Stimulated activated memory B cell treated with anti-CD40 and anti-IgM and Interleukin-4, amounts not matched to agents 10 μg/mL and 1 μg/mL and 100 μg/mL, for 72 hours (primary cell): ENCODE results near the gene GUCY1B1.
"Not testable (repeated sequence)": the region's sequence is repeated elsewhere in the genome, so short reads cannot be mapped to it uniquely, and the experiment has no call there.

Experiments
- ATAC-seq: fragments of 150-1000 bp; cut with Tn5 transposase; 2 replicates; pipeline ENCODE4 v1.10.0; 2021
- H3K27ac Mint-ChIP-seq: one replicate; pipeline ENCODE4 v1.8.0; 2022; ENCODE audit warnings: mild to moderate bottlenecking, mixed read lengths
- H3K27me3 Mint-ChIP-seq: one replicate; pipeline ENCODE4 v1.8.0; 2022; ENCODE audit warnings: mixed read lengths
- H3K36me3 Mint-ChIP-seq: one replicate; pipeline ENCODE4 v1.8.0; 2022; ENCODE audit warnings: mixed read lengths
- H3K4me1 Mint-ChIP-seq: one replicate; pipeline ENCODE4 v1.8.0; 2022; ENCODE audit warnings: mixed read lengths
- H3K4me3 Mint-ChIP-seq: one replicate; pipeline ENCODE4 v1.8.0; 2022; ENCODE audit warnings: mild to moderate bottlenecking, moderate library complexity, mixed read lengths
- H3K9me3 Mint-ChIP-seq: one replicate; pipeline ENCODE4 v1.8.0; 2022; ENCODE audit warnings: mixed read lengths

GUCY1B1 gene

GRCh38 chr4:155774033-155774432 is 15.2 kb downstream of the GUCY1B1 start:
- H3K9me3 Mint-ChIP-seq = peaks cover 5% of the 10 kb centered on the region
- H3K36me3 Mint-ChIP-seq = no peaks in the 10 kb centered on the region
- no peaks in the 10 kb centered on the region for H3K27me3 Mint-ChIP-seq
- ATAC-seq = no peak
- no peaks in the 10 kb centered on the region for H3K4me1 Mint-ChIP-seq
- H3K4me3 Mint-ChIP-seq = no peak overlapping the region
- H3K27ac Mint-ChIP-seq = no peak overlapping the region

GRCh38 chr4:155777971-155778735 is 19.3 kb downstream of the GUCY1B1 start:
- Mint-ChIP-seq H3K27me3 (peaks cover 10% of the 10 kb centered on the region), H3K36me3 (no peaks in the 10 kb centered on the region), H3K9me3 (peaks cover 5% of the 10 kb centered on the region), H3K4me1 (no peaks in the 10 kb centered on the region), H3K27ac (no peak overlapping the region), H3K4me3 (no peak overlapping the region)
- no peak for ATAC-seq

GRCh38 chr4:155780775-155781174 is 22.0 kb downstream of the GUCY1B1 start:
- H3K9me3 Mint-ChIP-seq = no peaks in the 10 kb centered on the region
- ATAC-seq = no peak

GRCh38 chr4:155781249-155781831 is 22.5 kb downstream of the GUCY1B1 start:
- Mint-ChIP-seq H3K27ac (no peak overlapping the region), H3K36me3 (no peaks in the 10 kb centered on the region), H3K9me3 (no peaks in the 10 kb centered on the region), H3K4me3 (no peak overlapping the region), H3K4me1 (no peaks in the 10 kb centered on the region), H3K27me3 (peaks cover 10% of the 10 kb centered on the region)
- ATAC-seq = no peak

More at GRCh38 chr4:155780775-155781174, 22.0 kb downstream of the GUCY1B1 start:
- peaks cover 10% of the 10 kb centered on the region for H3K27me3 Mint-ChIP-seq
- no peak overlapping the region for H3K4me3 Mint-ChIP-seq
- H3K4me1 Mint-ChIP-seq = no peaks in the 10 kb centered on the region
- H3K36me3 Mint-ChIP-seq = no peaks in the 10 kb centered on the region
- H3K27ac Mint-ChIP-seq = no peak overlapping the region

- no peaks in the 10 kb centered on the region for H3K9me3 Mint-ChIP-seq
- no peaks in the 10 kb centered on the region for H3K36me3 Mint-ChIP-seq
These were observed 25.8 kb downstream of the GUCY1B1 start for GRCh38 chr4:155784637-155785036.

GRCh38 chr4:155785828-155786227 is 27.0 kb downstream of the GUCY1B1 start:
- no peak overlapping the region for H3K27ac Mint-ChIP-seq
- no peaks in the 10 kb centered on the region for H3K27me3 Mint-ChIP-seq
- ATAC-seq = no peak
- no peaks in the 10 kb centered on the region for H3K9me3 Mint-ChIP-seq
- no peaks in the 10 kb centered on the region for H3K4me1 Mint-ChIP-seq
- no peak overlapping the region for H3K4me3 Mint-ChIP-seq
- no peaks in the 10 kb centered on the region for H3K36me3 Mint-ChIP-seq

More at GRCh38 chr4:155784637-155785036, 25.8 kb downstream of the GUCY1B1 start:
- H3K27me3 Mint-ChIP-seq = peaks cover 9% of the 10 kb centered on the region
- no peak for ATAC-seq
- H3K4me1 Mint-ChIP-seq = no peaks in the 10 kb centered on the region
- H3K4me3 Mint-ChIP-seq = no peak overlapping the region
- H3K27ac Mint-ChIP-seq = no peak overlapping the region

GRCh38 chr4:155787113-155787710 is 28.4 kb downstream of the GUCY1B1 start:
- Mint-ChIP-seq H3K36me3 (no peaks in the 10 kb centered on the region), H3K27me3 (no peaks in the 10 kb centered on the region), H3K27ac (no peak overlapping the region), H3K9me3 (no peaks in the 10 kb centered on the region), H3K4me1 (no peaks in the 10 kb centered on the region), H3K4me3 (no peak overlapping the region)
- peak; percentile 36 for ATAC-seq

GRCh38 chr4:155789391-155789790 is 30.6 kb downstream of the GUCY1B1 start:
- no peaks in the 10 kb centered on the region for H3K4me1 Mint-ChIP-seq
- ATAC-seq = no peak
- H3K36me3 Mint-ChIP-seq = no peaks in the 10 kb centered on the region
- no peaks in the 10 kb centered on the region for H3K27me3 Mint-ChIP-seq
- no peak overlapping the region for H3K27ac Mint-ChIP-seq
- no peaks in the 10 kb centered on the region for H3K9me3 Mint-ChIP-seq
- no peak overlapping the region for H3K4me3 Mint-ChIP-seq

GRCh38 chr4:155789982-155790381 is 31.2 kb downstream of the GUCY1B1 start:
- H3K27ac Mint-ChIP-seq = no peak overlapping the region
- no peaks in the 10 kb centered on the region for H3K4me1 Mint-ChIP-seq
- H3K27me3 Mint-ChIP-seq = no peaks in the 10 kb centered on the region
- no peaks in the 10 kb centered on the region for H3K9me3 Mint-ChIP-seq
- no peak overlapping the region for H3K4me3 Mint-ChIP-seq
- H3K36me3 Mint-ChIP-seq = no peaks in the 10 kb centered on the region
- no peak for ATAC-seq

- Mint-ChIP-seq H3K27me3 (no peaks in the 10 kb centered on the region), H3K27ac (no peak overlapping the region), H3K4me1 (no peaks in the 10 kb centered on the region), H3K36me3 (no peaks in the 10 kb centered on the region), H3K9me3 (no peaks in the 10 kb centered on the region), H3K4me3 (no peak overlapping the region)
- no peak for ATAC-seq
These were observed 35.9 kb downstream of the GUCY1B1 start for GRCh38 chr4:155794589-155795236.

GRCh38 chr4:155795991-155796390 is 37.2 kb downstream of the GUCY1B1 start:
- Mint-ChIP-seq H3K9me3 (no peaks in the 10 kb centered on the region), H3K27ac (no peak overlapping the region), H3K4me1 (no peaks in the 10 kb centered on the region), H3K27me3 (no peaks in the 10 kb centered on the region), H3K4me3 (no peak overlapping the region), H3K36me3 (no peaks in the 10 kb centered on the region)
- ATAC-seq = no peak

- not testable (repeated sequence) for H3K36me3 Mint-ChIP-seq, H3K4me3 Mint-ChIP-seq, H3K9me3 Mint-ChIP-seq, ATAC-seq, H3K27me3 Mint-ChIP-seq, H3K27ac Mint-ChIP-seq, H3K4me1 Mint-ChIP-seq
These were observed 38.8 kb downstream of the GUCY1B1 start for GRCh38 chr4:155797581-155797980.

- no peak overlapping the region for H3K4me3 Mint-ChIP-seq
- H3K9me3 Mint-ChIP-seq = no peaks in the 10 kb centered on the region
- no peaks in the 10 kb centered on the region for H3K27me3 Mint-ChIP-seq
- no peak for ATAC-seq
- H3K36me3 Mint-ChIP-seq = no peaks in the 10 kb centered on the region
- H3K27ac Mint-ChIP-seq = no peak overlapping the region
- H3K4me1 Mint-ChIP-seq = no peaks in the 10 kb centered on the region
These were observed 40.4 kb downstream of the GUCY1B1 start for GRCh38 chr4:155799116-155799793.

- no peaks in the 10 kb centered on the region for H3K36me3 Mint-ChIP-seq
- H3K4me1 Mint-ChIP-seq = no peaks in the 10 kb centered on the region
- no peak overlapping the region for H3K4me3 Mint-ChIP-seq
- H3K27me3 Mint-ChIP-seq = no peaks in the 10 kb centered on the region
- H3K27ac Mint-ChIP-seq = no peak overlapping the region
- no peak for ATAC-seq
- no peaks in the 10 kb centered on the region for H3K9me3 Mint-ChIP-seq
These were observed 40.9 kb downstream of the GUCY1B1 start for GRCh38 chr4:155799794-155800123.

GRCh38 chr4:155800685-155801343 is 42.0 kb downstream of the GUCY1B1 start:
- no peaks in the 10 kb centered on the region for H3K27me3 Mint-ChIP-seq
- no peak for ATAC-seq
- no peak overlapping the region for H3K27ac Mint-ChIP-seq
- H3K4me3 Mint-ChIP-seq = no peak overlapping the region
- no peaks in the 10 kb centered on the region for H3K9me3 Mint-ChIP-seq
- H3K36me3 Mint-ChIP-seq = no peaks in the 10 kb centered on the region
- H3K4me1 Mint-ChIP-seq = no peaks in the 10 kb centered on the region
